NCI-H2107 (cell line): ENCODE results near the gene HPSE2.
"Not testable (repeated sequence)": the region's sequence is repeated elsewhere in the genome, so short reads cannot be mapped to it uniquely, and the experiment has no call there.

Experiments used
- DNase-seq: peaks from one replicate; lab custom pipeline; 2025; lab: John Stamatoyannopoulos, UW

HPSE2 gene

DNA sequence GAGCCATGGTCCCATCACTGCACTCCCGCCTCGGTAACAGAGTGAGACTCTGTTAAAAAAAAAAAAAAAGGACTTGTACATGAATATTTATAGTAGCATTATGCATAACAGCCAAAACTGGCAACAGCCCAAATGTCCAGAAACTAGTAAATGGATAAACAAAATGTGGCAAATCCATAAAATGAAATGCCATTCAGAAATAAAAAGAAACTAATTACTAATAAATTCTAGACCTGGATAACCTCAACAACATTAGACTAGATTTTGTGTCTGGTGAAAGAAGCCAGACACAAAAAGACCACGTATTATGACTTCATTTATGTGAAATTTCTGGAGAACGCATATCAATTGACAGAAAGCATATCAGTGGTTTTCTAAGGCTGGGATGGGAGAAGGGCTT is 74.5 kb downstream of the HPSE2 start:
- DNase-seq: no peak

DNA sequence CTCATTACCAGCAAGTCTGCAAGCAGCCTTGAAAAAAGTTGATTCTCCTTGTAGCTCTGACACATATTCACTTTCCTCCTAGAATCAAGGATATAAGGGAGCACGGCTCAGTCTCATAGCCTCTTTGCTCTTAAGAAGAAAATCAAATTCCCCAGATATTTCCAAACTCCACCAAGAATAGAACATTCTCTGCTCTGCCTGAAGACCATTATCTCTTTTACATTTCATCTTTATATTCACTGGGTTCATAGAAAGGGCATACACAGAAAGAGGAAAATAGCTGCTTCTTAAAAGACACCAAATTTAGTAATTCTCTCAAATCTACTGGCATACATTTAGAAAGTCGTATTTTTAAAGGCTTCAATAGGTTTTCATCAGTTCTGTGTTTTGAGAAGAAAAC is 92.0 kb downstream of the HPSE2 start:
- DNase-seq: no peak

DNA sequence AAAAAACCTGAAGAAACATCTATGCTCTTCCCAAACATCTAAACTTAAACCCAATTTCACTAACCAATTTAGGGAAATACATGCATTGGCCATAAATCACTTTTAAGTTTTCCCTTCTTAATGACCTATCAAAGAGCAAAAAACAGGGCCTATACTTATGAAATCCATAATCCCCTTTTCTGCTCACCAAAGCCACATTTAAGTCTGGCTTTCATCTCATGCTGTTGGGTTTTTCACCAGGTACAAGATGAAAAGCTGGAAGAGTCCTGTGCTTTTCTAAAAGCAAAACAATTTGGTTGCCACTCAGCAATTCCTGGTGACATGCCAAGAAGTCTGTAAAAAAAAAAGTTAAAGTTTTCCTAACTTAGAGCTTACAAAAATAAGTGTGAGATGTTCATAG is 92.6 kb downstream of the HPSE2 start:
- DNase-seq: no peak

DNA sequence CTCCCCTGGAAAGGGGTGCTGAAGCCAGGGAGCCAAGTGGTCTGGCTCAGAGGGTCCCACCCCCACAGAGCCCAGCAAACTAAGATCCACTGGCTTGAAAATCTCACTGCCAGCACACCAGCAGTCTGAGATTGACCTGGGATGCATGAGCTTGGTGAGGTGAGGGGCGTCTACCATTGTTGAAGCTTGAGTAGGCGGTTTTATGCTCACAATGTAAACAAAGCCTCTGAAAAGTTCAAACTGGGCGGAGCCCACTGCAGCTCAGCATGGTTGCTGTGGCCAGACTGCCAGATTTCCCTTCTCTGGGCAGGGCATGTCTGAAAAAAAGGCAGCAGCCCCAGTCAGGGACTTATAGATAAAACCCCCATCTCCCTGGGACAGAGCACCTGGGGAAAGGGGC is 102.8 kb downstream of the HPSE2 start:
- DNase-seq: not testable (repeated sequence)

DNA sequence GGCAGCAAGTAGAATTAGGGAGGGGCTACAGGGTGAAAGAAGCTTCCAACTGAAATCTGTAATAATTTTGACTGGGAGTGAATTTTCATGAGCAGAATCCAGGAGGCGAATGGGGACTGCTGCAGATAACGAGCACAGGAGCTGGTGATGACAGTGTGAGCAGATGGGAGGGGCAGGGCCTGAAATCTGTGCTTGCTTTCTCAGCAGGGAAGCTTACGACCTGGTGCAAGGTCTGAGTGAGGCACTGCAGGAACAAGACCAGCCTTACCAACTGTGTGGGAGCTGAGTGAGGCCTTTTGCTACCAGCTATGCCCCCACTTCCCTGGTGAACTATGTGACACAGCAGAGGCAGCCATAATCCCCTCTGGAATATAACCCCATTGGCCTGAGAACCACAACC is 109.8 kb downstream of the HPSE2 start:
- no peak for DNase-seq

DNA sequence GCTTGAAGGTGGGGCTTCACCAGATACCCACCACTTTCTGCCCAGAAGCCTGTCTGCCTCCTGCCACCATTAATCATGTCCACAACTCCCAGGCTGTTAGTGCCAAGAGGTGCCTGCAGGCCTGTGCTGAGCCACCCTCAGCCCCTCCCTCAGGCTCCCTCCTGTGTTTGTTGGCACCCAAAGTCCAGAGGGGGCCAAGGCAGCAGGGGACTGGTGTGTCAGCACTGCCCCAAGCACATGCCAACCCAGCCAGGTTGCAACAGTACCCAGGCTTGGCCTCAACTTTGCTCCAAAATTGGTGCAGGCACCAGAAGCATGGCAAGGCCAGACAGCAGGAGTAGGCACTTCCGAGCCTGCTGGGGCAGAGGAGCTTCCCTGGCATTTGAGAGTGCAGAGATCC is 111.3 kb downstream of the HPSE2 start:
- no peak for DNase-seq

DNA sequence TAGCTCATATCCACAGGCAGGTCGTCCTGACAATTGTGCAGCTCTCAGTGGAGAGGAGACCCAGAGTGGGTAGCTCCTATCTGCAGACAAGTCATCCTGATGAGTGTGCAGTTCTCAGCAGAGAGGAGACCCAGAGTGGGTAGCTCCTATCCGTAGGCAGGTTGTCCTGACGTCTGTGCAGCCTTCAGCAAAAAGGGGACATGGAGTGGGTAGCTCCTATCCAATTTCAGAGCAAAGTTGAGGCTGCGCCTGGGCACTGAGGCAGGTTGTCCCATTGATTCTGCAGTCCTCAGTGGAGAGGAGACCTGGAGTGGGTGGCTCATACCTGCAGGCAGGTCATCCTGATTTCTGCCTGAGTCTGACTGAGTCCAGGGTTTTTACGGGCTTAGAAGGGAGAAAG is 111.8 kb downstream of the HPSE2 start:
- DNase-seq: no peak

DNA sequence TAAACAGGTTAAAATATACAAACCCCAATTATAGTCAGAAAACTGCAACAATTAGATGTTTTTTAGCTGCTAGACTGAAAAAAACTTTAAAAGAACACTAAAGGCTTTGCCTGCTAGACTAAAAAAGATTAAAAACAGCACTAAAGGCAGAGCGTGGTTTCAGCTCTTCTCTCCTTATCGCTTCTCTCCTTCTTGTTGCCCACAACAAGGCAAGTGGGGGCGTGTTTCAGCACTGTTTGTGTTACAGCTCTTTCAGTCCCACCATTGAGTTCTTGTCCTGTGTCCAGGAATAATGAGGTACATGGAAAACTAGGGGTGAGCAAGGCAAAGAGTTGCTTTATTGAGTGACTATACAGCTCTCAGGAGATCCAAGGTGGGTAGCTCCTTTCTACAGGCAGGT is 112.3 kb downstream of the HPSE2 start:
- no peak for DNase-seq

DNA sequence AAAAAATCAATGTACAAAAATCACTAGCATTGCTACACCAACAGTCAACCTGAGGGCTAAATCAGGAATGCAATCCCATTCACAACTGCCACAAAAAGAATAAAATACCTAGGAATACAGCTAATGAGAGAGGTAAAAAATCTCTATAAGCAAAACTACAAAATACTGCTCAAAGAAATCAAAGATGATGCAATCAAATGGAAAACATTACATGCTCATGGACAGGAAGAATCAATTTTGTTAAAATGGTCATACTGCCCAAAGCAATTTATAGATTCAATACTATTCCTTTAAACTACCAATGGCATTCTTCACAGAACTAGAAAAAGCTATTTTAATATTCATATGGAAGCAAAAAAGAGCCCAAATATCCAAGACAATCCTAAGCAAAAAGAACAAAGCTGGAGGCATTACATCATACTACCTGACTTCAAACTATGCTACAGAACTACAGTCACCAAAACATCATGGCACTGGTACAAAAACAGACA is 116.3 kb downstream of the HPSE2 start:
- DNase-seq: no peak

DNA sequence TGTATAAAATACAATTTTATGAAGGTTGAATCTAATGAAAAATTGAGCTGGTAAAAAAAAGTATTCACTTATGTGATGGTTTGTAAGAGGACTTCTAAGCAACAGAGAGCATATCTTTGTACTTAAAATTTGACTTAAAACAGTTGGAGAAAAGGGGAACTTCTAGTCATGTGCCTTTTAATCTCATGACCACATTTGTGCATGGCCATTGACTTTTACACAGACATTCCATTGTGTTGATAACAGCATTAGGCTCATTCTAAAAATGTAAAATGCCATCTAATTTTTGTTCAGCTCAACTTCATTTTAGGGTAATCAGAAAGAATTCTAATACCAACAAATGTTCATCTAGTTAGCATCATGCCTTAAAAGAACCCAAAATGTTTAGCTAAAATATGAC is 119.9 kb downstream of the HPSE2 start:
- DNase-seq: no peak

DNA sequence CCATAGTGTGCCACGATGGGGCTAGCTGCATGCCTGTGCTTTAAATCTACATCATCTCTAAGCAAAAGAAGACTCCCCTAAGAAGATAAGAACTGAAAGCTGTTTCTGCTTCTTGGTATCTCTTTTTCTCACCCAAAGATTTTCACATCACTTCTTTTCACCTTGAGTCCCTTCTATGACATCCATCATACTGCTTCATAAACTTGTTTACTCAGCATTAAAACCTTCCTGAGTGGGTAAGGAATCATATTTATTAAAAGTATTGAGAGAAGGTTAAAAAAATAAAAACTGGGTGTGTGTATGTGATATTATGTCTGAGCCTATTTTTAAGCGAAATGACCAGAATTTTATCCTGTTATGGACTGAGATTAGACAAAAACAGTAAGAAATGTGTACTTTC is 150.3 kb downstream of the HPSE2 start:
- DNase-seq: no peak

DNA sequence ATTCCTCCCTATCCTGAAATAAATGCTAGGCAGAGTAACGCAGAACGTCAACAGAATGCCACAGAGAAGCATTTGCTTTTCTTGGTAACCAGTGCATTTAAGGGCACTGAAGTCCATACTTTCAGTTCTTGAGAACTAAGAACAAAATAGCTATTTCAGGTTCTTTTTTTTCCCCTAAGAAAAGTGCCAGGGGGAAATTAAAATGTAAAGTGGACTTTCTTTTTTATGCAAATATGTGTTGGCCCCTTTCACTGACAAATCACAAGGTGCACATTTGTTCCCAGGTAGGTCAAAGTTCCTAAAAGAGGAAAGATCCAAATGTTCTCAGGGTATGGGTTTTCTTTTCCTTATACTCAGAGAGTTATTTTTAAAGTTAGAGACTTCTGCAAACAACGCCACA is 151.5 kb downstream of the HPSE2 start:
- DNase-seq: no peak

DNA sequence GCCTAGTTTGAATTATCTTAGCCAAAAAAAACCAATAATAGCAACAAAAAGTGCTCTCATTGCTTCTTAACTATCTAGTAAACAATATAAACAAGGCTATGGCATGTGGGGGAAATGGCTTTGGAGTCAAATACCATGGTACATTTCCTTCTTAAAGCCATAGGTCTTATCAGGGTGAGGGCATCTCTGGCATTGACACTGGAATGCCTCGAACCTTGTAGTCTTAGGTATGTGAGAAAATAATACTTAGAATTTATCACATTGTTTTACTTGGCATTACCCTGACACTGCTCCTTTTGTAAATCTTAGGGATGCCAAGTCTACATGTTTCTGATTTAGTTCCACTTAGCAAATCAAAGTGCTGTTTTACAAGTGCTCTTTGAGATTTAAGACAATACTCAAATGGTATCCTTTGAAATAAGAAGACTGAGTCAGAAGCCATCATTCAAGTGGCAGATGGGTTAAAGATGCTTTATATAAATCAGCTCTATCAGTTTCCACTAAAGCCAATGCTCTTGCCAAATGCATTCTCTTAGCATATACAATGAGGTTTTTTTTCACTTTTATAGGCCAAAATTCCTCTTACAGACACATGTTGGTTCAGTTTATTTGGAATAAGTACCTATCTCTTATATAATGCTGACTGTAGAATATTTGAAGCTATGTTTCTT is 155.2 kb downstream of the HPSE2 start:
- no peak for DNase-seq

DNA sequence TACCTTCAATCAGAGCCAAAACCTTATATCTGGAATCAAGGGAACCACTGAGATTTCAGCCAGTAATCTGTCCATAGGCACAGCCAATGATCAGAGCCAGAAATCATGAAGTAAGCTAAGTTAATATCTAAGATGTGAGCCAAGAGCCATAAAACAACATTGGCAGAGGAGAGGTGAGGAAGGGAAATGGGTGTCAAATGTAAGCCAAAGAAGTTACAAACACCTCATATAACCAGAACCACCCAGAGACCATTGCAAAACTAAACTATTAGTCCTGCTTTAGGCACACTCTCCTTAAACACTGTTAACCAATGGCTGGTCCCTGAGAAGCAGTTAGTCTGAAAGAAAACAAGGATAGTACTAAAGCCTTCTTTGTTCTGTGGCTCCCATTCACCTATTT is 173.1 kb downstream of the HPSE2 start:
- DNase-seq: no peak

DNA sequence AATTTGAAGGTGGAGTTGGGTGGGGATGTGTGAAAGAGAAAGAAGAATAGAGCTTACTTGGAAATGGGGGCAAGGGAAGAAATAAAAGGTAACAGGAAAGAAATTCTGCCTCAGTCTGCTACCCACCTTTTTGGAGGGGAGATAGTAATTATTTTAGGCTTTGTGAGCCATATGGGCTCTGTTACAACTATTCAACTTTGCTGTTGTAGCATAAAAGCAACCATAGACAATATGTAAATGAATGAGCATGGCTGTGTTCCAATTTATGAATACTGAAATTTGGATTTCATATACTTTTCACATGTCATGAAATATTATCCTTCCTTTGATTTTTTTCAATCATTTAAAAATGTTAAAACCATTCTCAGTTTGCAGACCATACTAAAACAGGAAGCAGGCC is 176.9 kb downstream of the HPSE2 start:
- DNase-seq: no peak

DNA sequence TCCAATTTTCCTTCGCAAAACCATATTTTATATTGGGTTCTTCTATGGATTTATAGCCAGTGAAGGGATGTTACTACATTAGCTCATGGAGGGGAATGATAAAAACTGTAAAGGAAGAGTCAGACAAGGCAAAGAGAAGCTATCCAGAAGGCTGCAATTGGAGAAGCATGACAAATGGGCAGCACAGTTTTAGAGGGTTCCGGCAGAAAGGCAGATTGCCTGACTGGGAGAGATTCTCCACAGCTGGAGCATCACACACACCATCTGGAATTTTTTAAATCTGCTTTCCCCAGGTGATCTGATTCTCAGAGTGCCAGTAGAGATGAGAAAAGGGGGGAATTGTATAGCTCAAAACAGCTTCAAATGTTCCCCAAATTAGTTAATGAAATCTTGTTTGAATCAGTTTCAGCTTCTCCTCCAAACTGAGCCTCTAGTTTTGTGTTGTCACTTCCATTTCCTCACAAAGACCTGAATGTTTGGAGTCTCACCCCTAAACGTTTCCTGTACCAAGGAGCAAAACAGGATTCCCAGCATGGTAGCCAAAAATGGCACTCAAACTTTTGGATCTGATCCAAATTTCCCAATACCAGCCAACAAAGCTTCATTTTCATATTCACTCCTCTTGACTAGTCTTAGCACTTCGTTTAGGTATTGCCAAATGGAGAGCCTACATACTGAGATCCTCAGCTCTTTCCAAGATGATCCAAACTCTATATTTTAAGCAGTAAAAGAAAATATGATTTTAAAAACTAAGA is 177.5 kb downstream of the HPSE2 start:
- DNase-seq: no peak

DNA sequence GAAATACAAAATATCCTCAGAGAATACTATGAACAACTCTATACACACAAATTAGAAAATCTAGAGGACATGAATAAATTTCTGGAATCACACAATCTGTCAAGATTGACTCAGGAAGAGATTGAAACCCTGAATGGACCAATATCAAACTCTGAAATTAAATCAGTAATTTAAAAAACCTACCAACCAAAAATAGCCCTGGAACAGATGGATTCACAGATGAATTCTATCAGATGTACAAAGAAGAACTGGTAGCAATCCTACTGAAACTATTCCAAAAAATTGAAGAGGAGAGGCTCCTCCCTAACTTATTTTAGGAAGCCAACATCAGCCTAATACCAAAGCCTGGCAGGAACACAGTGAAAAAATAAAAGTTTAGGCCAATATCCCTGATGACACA is 190.0 kb downstream of the HPSE2 start:
- no peak for DNase-seq

DNA sequence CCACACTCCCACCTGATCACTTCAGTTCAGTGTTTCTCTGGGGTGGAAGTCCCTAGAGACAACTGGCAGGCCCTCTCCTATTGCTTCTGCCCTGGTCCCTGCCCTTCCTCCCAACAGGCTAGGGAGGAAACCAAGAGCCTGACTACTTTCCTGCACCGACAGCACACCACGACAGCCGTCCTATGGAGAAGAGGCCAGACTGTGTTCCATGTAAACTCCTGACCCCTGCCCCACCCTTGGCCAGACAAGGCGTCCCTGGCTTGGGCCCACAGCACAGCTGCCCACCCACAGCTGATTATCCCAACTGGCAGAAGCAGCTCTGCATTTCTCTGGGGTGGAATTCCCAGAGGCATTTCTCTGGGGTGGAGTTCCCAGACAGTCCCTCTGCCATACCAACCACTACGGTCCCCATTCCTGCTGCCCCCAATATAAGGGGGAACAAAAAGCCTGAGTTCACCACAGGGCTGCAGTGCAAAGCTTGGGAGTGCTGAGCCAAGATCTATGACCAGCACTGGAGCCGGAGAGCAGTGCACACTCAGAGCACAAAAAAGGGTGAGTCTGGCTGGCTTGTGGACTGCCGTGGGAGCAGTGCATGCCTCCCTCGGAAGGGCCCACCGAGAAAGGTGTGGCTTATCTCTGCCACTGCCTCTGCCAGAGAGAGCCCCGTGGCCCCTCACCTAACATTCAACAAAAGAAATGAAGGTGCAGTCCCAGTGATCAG is 193.4 kb downstream of the HPSE2 start:
- no peak for DNase-seq

DNA sequence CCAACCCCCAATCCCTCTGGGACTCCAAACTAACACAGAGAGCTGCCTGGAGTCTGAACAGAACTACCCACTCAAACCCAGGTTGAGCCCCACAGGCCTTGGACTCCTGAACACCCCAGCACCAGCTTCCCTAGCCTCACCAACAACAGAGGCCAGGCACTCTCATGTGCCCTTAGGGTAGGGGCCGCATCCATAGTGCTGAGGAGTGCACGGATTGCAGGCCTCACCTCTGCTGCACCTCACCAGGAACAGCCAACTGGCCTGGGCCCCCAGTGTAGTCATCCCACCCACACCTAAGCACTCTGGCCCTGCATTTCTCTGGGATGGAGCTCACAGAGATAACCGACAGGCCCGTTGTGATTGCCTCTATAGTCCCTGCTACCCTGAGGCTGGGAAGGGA is 194.2 kb downstream of the HPSE2 start:
- DNase-seq: no peak

DNA sequence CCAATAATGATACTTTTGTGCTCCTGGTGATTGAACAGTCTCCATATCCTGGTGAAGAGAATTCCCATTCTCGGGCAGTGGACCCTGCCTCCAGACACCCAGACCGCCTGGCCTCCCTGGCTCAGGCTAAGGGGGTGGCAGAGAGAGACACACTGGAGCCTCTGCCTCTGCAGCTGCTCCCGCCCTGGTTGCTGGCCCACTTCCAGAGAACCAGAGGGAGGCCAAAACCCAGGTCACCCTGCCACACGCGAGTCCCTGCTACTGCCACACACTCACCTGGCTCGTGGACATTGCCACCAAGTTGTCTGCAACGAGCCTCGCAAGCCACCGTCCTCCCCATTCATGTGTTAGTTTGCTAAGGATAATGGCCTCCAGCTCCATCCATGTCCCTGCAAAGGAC is 221.8 kb downstream of the HPSE2 start:
- no peak for DNase-seq

DNA sequence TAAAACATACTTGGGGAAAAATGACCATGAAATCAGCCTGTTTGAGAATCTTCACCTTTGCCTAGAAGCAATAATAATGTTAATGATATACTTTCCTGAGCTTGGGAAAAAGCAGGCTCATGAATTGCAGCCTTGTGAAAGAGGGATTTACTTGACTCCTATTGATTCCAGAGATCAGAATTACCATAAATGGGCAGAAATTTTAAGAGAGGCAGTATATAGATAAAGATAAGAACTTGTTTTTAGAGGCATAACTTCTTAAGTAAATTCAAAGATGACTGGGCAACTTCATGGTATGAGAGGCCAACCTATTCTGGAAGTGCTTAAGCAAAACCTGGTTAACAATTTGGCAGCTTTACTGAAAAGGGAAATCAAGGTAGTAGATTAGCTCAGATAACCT is 225.4 kb downstream of the HPSE2 start:
- no peak for DNase-seq

DNA sequence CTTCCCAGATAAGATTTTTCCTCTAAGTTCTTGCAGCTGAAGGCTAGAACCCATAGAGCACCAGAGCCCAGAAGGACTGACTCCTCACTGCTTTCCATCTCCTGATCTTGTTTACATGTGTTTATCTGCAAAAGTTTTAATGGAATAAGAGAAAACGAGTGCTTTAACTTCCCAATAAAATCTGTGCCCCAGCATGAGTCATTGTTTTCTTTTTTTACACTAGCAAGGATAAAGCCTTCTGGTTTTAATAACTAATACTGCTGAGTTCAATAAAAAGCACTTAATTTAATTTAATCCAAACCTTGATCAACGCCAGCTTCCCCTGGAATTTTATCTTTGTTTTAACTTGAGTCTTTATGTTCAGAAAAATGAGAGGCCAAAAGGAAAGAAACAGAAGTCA is 227.6 kb downstream of the HPSE2 start:
- no peak for DNase-seq

DNA sequence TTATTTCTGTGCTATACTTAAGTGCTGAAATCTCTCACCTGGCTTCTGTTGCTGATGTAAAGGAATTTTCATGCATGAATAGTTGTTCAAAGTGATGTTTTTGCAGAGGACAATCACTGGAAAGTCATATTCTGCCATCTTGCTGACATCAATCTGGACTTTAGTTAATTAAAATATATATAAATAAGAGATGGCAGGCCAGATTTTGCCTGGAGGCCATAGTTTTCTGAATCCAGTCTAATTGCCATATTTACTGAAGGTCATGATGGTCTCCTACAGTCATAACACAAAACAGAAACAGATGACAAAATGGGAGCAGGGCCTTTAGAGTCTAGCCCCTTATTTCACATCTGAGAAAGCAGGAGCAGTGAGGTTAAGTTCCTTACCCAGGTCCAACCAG is 228.2 kb downstream of the HPSE2 start:
- DNase-seq: no peak
